NCI-H526 (cell line): ENCODE measurements around the gene TLE4.

ENCODE experiments used
- DNase-seq, 2 experiments: peaks; one replicate each; lab custom pipeline; 2025; lab: John Stamatoyannopoulos, UW

The TLE4 gene

GRCh38 chr9:79689576-79689975 lies 117.8 kb downstream of the TLE4 start:
- DNase-seq = no peak

- DNase-seq = no peak
Measured at GRCh38 chr9:79691496-79691895, 119.7 kb downstream of the TLE4 start.

- DNase-seq = no peak
Measured at GRCh38 chr9:79692857-79693571, 121.2 kb downstream of the TLE4 start.

DNA sequence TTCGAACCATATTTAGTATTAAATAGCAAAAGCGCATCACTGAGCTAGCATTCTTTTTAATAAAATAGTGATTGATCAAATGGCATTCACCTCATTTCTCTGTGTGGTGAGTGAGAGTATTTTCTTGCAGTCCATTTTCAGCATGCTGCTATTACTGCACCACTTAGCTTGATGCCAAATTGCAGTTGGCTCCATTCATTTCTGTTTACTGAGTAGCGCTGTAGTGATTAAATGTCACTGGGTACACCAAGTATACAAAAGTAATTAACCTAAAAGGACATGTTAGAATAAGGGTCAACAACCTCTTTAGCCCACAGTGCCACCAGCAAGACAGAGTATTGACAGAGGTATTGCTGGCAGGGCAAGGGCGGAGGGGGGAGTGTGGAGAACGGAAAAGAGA lies 122.0 kb downstream of the TLE4 start:
- no peak for DNase-seq

GRCh38 chr9:79694208-79694607 lies 122.4 kb downstream of the TLE4 start:
- DNase-seq = no peak

DNA sequence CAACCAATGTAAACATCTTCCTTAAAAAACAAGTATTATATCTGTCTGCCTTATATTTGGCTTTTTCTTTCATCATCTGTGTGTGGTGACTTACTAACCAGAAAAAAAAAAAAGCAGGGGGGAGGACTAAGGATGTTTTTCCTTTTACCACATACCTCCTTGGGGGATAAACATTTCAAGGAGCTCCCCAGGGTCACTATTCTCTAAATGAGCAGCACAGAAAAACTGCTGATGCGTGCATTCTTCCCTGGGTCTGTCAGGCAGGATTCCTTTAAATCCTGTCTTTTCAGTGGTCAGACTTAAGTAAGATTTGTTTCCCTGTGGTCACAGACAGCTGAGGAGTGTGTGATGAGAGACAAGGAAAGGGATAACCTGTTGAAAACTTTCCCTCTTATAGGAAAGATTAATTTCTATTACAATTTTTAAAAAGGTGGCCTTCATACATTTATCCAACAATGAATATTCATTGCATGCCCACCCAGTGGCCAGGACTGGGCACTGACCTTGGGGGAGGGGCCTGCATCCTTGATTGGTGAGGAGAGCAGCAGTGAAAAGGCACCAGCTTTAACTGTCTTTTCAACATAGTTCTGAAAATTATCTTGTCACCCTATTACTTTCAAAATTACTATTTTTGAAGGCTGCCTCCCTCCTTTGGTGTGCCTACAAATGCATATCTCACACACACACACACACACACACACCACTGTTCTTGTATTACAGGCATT lies 123.1 kb downstream of the TLE4 start:
- no peak for DNase-seq

GRCh38 chr9:79695531-79696175 lies 123.9 kb downstream of the TLE4 start:
- no peak for DNase-seq

GRCh38 chr9:79698967-79699366 lies 127.2 kb downstream of the TLE4 start:
- no peak for DNase-seq

DNA sequence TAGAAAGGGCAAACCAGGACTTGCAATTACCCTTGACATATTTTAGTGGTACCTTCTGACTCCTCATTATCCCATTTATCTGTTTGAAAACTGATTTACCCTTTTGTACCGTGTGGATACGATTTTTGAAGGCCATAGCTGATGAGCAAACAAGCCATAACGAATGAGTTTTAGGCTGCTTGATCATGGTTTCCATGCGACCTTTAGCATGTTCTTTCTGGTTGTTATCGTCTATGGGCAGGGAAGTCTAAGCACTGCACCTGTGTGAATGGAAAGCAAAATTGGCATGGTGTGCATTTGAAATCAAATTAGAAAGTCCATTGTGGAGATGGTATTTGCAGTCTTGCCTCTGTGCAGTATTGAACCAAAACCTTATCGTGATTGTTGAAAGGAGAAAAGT lies 127.7 kb downstream of the TLE4 start:
- DNase-seq = no peak

- no peak for DNase-seq
Measured at GRCh38 chr9:79700607-79701360, 129.0 kb downstream of the TLE4 start.

DNA sequence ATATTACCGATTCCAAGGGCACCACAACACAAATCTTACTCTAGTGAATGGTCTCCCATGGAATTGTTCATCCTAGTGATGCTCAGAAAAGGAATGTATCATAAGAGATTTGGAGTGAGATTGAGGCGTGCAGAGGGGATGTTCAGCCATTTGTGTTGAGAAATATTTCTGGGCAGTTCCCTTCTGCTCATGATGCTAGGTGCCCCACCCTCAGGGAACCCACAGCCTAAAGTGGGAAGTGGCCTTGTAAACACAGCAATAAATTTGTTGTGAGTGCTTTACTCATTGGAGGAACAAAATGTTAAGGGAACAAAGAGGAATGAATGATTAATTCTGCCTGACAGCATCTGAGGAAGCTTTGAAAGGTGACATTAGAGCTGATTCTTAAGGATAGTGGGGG lies 129.9 kb downstream of the TLE4 start:
- no peak for DNase-seq

GRCh38 chr9:79705704-79706103 lies 133.9 kb downstream of the TLE4 start:
- DNase-seq = no peak

DNA sequence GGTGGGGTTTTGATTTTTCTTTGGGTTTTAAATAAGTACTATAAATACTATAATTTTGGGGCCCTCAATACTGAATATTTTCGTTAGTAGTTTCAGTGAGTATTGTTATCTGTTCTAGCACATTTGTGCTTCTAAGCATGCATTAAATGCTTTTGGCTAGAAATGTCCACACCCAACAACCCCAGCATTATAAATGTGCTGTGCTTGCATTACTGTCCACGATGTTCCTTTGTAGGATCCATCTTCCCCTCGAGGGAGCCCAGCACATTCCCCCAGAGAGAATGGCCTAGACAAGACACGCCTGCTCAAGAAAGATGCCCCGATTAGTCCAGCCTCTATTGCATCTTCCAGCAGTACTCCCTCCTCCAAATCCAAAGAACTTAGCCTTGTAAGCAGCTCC lies 134.7 kb downstream of the TLE4 start:
- DNase-seq = no peak

DNA sequence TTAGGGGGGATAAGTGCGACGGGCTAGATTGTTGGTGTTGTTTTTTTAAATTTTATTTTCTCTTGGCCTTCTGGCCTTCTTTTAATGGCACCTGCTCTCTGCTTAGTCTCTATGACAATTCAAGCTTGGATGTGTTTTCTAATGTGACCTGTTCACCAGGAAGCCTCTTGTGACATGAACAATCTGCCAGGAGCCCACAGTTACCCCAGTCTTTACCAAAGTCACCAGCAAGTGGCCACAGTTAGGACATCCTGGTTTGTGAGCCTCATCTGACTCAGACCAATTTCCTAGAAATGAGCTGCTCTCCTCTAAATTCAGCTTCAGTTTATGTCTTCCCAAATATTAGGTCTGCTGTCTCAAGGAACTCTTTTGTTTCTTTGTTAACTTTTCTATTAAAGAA lies 135.8 kb downstream of the TLE4 start:
- no peak for DNase-seq

DNA sequence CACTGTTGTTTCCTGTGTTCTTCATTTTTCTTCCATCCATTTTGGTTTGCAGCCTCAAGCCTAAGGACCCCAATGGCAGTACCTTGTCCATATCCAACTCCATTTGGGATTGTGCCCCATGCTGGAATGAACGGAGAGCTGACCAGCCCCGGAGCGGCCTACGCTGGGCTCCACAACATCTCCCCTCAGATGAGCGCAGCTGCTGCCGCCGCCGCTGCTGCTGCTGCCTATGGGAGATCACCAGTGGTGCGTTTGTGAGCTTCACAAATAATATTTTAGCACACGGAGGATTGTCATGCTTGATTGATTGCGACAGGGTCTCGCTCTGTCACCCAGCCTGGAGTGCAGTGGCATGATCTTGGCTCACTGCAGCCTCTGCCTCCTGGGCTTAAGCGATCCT lies 136.8 kb downstream of the TLE4 start:
- DNase-seq = no peak

DNA sequence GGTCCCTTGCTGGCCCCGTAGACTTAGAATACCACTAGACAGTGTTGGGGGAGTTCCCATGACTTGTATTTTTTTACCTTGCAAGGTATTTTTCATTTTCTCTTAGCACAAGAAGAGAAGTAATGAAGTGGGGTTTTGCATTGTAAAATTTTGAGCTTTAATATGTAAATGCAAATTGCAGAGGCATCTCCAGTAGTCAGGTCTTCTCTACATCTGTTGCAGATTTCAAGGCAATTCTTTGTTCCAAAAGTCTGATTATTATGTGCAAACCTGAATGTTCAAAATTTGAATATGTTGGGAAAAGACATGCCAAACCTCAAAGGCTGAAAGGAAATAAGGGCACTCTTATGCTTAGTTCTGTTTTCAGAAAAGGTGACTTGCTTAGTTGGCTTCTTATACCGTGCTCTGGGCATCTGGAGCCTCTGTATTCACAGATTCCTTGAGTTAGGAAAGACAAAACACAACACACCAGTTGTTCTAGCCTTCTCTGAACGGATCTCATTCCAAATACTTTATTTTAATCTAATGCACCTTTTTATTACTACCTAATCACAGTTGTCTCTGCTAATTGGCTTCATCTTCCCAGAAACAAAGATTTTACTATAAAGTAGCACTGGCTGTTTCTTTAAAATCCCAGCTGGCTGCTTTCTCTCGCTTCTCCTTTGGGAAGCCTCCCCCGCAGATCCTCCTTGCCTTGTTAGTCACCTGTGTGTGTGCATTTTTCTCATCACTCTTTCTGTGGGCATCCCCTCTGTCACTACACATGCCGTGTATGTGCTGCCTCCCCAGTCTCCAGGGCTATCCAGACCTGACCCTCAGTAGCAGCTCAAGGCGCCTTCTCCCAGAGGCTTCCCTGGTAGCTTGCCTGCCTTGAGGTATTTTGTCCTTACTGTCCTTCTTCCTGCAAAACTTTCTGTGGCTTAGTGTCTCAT lies 138.2 kb downstream of the TLE4 start:
- no peak for DNase-seq

GRCh38 chr9:79711874-79712273 lies 140.1 kb downstream of the TLE4 start:
- no peak for DNase-seq

- no peak for DNase-seq
Measured at GRCh38 chr9:79719021-79719420, 147.3 kb downstream of the TLE4 start.

DNA sequence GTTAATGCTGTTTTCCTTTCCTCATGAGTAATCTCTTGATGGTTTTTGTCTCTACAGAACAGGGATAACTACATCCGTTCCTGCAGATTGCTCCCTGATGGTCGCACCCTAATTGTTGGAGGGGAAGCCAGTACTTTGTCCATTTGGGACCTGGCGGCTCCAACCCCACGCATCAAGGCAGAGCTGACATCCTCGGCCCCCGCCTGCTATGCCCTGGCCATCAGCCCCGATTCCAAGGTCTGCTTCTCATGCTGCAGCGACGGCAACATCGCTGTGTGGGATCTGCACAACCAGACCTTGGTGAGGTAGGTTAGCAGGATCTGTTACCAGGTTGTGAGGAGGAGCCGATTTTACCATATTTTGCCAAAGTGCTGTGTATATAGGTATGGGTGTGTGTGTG lies 148.2 kb downstream of the TLE4 start:
- DNase-seq = no peak

- no peak for DNase-seq
Measured at GRCh38 chr9:79731171-79731890, 159.6 kb downstream of the TLE4 start.
